Neural cell (in vitro differentiated cells): Measurements from ENCODE around the gene AQP2. TPM values are rescaled to one million over a fixed set of nuclear protein-coding genes. Genes with fewer than 3 reads are reported as not detected.

Experiments used
- H2AFZ ChIP-seq: fragments of 200-600, 300-800 bp; sonication (generic), shearing (Covaris generic); 2 replicates; pipeline ENCODE4 v1.6.0; 2014; ENCODE audit warnings: low read depth, mild to moderate bottlenecking, antibody characterized with exemption, low read length, moderate library complexity
- H3F3A ChIP-seq: fragments of 200-600 bp; shearing (Covaris generic); 2 replicates; pipeline ENCODE4 v1.6.1; 2016; ENCODE audit warnings: mild to moderate bottlenecking, moderate library complexity, mixed read lengths, antibody characterized with exemption, low read length; ENCODE audit not compliant: insufficient read depth, poor library complexity, severe bottlenecking
- H3K27ac ChIP-seq: fragments of 200-600, 300-800 bp; sonication (generic), shearing (Covaris generic); 2 replicates; pipeline ENCODE4 v1.5.1; 2014; ENCODE audit warnings: mild to moderate bottlenecking, low read length, moderate library complexity
- H3K27me3 ChIP-seq: fragments of 300-800, 200-600 bp; sonication (generic), shearing (Covaris generic); 2 replicates; pipeline ENCODE4 v1.6.0; 2014; ENCODE audit warnings: mild to moderate bottlenecking, low read depth, low read length, moderate library complexity; ENCODE audit not compliant: insufficient read depth
- H3K36me3 ChIP-seq: fragments of 300-800, 200-600 bp; sonication (generic), shearing (Covaris generic); 2 replicates; pipeline ENCODE4 v1.5.1; 2014; ENCODE audit warnings: mild to moderate bottlenecking, antibody characterized with exemption, low read length, moderate library complexity; ENCODE audit not compliant: insufficient read depth
- H3K4me2 ChIP-seq: fragments of 300-800, 200-600 bp; sonication (generic), shearing (Covaris generic); 2 replicates; pipeline ENCODE4 v1.6.0; 2014; ENCODE audit warnings: mild to moderate bottlenecking, low read length
- H3K4me3 ChIP-seq: fragments of 300-800, 200-600 bp; sonication (generic), shearing (Covaris generic); 2 replicates; pipeline ENCODE4 v1.5.1; 2014; ENCODE audit warnings: mild to moderate bottlenecking, low read length, moderate library complexity
- H3K79me2 ChIP-seq: fragments of 200-600 bp; shearing (Covaris generic); replicated peaks from 2 replicates; pipeline ENCODE4 v1.6.0; 2014; ENCODE audit warnings: mild to moderate bottlenecking, low read length, moderate library complexity; ENCODE audit not compliant: insufficient read depth
- H3K9ac ChIP-seq: fragments of 300-800, 200-600 bp; sonication (generic), shearing (Covaris generic); 2 replicates; pipeline ENCODE4 v1.6.1; 2016; ENCODE audit warnings: mild to moderate bottlenecking, low read length, mixed read lengths
- H3K9me2 ChIP-seq: fragments of 200-600 bp; shearing (Covaris generic); 2 replicates; pipeline ENCODE4 v1.6.1; 2016; ENCODE audit warnings: mild to moderate bottlenecking, low read length, mixed read lengths; ENCODE audit not compliant: insufficient read depth
- H3K9me3 ChIP-seq: fragments of 200-600, 300-800 bp; sonication (generic), shearing (Covaris generic); 2 replicates; pipeline ENCODE4 v1.6.1; 2016; ENCODE audit warnings: mild to moderate bottlenecking, mixed run types, low read length, moderate library complexity, mixed read lengths
- H4K20me1 ChIP-seq: fragments of 200-600 bp; shearing (Covaris generic); 2 replicates; pipeline ENCODE4 v1.6.1; 2016; ENCODE audit warnings: mild to moderate bottlenecking, mixed run types; ENCODE audit not compliant: insufficient read depth
- EP300 ChIP-seq: fragments of 450-650 bp; conservative IDR thresholded peaks from 2 replicates; pipeline ENCODE4 v1.6.1; 2014; ENCODE audit warnings: antibody characterized with exemption, mild to moderate bottlenecking, moderate library complexity; ENCODE audit not compliant: poor library complexity, severe bottlenecking
- EZH2 ChIP-seq: fragments of 200-600, 300-800 bp; shearing (Covaris generic), sonication (generic); IDR thresholded peaks from 2 replicates; pipeline ENCODE4 v1.6.1; 2014; ENCODE audit warnings: antibody characterized with exemption, low read length, borderline replicate concordance, mild to moderate bottlenecking; ENCODE audit not compliant: insufficient read depth, poor library complexity, severe bottlenecking
- MXI1 ChIP-seq: fragments of 450-650 bp; conservative IDR thresholded peaks from 2 replicates; pipeline ENCODE4 v1.6.1; 2014; ENCODE audit warnings: antibody characterized with exemption, mild to moderate bottlenecking; ENCODE audit not compliant: poor library complexity, severe bottlenecking
- POLR2AphosphoS5 ChIP-seq: IDR thresholded peaks from 2 replicates; pipeline ENCODE4 v1.6.1; 2012
- RAD21 ChIP-seq: fragments of 450-650 bp; conservative IDR thresholded peaks from 2 replicates; pipeline ENCODE4 v1.6.1; 2014; ENCODE audit warnings: antibody characterized with exemption, mild to moderate bottlenecking, moderate library complexity
- REST ChIP-seq: IDR thresholded peaks from 2 replicates; pipeline ENCODE4 v1.6.1; 2012; ENCODE audit warnings: borderline replicate concordance
- SMC3 ChIP-seq: fragments of 450-650 bp; conservative IDR thresholded peaks from 2 replicates; pipeline ENCODE4 v1.6.1; 2014; ENCODE audit warnings: antibody characterized with exemption, mild to moderate bottlenecking, moderate library complexity; ENCODE audit not compliant: poor library complexity
- TAF1 ChIP-seq: IDR thresholded peaks from 2 replicates; pipeline ENCODE4 v1.6.1; 2012; ENCODE audit warnings: low read depth
- polyA plus RNA-seq: library from polyadenylated mRNA; depleted of rRNA; stranded (reverse); fragments of >200 nt; gene quantifications from 2 replicates; pipeline ENCODE4 v1.2.3, GENCODE V29; 2014
- TF ChIP-seq, protein P1 (sequence below): fragments of 450-650 bp; IDR thresholded peaks from 2 replicates; pipeline ENCODE4 v1.5.1; 2014; ENCODE audit warnings: antibody characterized with exemption, mild to moderate bottlenecking, moderate library complexity; ENCODE audit not compliant: poor library complexity, severe bottlenecking

AQP2 gene
- polyA plus RNA-seq, 1 donor from 2014 or later, result not detected

DNA sequence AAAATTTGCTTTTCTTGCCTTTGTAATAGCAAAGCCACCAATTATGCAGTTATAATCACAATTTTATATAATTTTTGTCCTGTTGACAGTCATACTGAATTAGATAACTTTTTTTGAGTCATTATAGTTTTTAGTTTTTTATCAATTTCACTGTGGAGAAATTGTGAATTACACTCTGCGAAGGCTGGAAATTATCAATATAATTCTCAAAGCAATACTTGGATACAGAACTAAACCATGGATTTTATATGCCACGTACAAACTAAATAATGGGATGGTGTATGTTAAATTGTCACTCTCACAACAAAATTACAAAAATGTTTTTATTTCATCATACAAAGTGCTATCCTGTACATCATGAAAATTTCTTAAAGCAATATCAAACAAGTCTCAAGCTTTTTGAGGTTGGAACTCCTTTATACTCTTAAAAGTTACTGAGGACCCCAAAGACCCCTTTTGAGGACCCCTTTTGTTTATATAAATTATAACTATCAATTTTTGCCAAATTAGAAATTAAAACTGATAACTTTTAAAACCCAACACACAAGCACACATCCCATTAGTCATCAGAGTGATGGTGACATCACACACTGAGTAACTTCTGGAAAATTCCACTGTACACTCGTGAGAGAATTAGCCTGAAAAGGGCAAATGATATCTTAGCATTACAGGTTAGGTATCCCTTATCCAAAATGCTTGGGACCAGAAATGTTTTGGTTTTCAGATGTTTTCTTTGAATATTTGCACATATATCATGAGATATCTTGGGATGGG lies 19.8 kb upstream of the AQP2 start:
- H3K9ac ChIP-seq, result no peak overlapping the region
- H3K36me3 ChIP-seq, result no peaks in the 10 kb centered on the region
- H3F3A ChIP-seq, result no peaks in the 10 kb centered on the region
- no peaks in the 10 kb centered on the region for H3K27me3 ChIP-seq
- H3K79me2 ChIP-seq, result no peaks in the 10 kb centered on the region
- H3K4me3 ChIP-seq, result no peak overlapping the region
- H3K9me2 ChIP-seq, result no peaks in the 10 kb centered on the region
- no peak overlapping the region for H3K4me2 ChIP-seq
- H3K9me3 ChIP-seq, result no peaks in the 10 kb centered on the region
- H4K20me1 ChIP-seq, result no peaks in the 10 kb centered on the region
- H2AFZ ChIP-seq, result no peak overlapping the region
- H3K27ac ChIP-seq, result no peak overlapping the region
- TF ChIP-seq MXI1 (no peak), REST (no peak), POLR2AphosphoS5 (no peak), EP300 (no peak), SMC3 (no peak), TAF1 (no peak), RAD21 (no peak), EZH2 (no peak)
- TF ChIP-seq, protein P1, sequence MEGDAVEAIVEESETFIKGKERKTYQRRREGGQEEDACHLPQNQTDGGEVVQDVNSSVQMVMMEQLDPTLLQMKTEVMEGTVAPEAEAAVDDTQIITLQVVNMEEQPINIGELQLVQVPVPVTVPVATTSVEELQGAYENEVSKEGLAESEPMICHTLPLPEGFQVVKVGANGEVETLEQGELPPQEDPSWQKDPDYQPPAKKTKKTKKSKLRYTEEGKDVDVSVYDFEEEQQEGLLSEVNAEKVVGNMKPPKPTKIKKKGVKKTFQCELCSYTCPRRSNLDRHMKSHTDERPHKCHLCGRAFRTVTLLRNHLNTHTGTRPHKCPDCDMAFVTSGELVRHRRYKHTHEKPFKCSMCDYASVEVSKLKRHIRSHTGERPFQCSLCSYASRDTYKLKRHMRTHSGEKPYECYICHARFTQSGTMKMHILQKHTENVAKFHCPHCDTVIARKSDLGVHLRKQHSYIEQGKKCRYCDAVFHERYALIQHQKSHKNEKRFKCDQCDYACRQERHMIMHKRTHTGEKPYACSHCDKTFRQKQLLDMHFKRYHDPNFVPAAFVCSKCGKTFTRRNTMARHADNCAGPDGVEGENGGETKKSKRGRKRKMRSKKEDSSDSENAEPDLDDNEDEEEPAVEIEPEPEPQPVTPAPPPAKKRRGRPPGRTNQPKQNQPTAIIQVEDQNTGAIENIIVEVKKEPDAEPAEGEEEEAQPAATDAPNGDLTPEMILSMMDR, result no peak

DNA sequence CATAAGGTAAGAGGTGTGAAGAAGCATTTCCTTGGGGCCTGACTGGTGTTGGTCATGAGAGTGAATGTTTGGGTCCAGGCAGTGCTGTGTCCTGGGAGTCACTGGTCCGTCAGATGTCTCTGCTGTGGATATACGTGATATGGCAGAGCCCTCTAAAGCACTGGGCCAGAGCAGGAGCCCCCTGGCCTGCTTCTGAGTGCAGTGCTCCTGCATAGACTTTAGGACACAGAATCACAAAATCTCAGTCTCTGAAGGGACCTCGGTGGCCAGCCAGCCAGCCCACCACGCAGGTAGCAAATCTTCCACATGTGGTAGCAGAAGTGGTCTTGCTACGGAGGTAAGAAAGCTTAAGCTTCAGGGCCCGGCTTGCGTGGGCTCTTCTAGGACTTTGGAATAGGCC lies 18.5 kb upstream of the AQP2 start:
- H3F3A ChIP-seq, result no peaks in the 10 kb centered on the region
- no peak for TF ChIP-seq SMC3
- TF ChIP-seq TAF1, result no peak
- TF ChIP-seq MXI1, result no peak
- TF ChIP-seq, protein P1, result no peak
- no peak for TF ChIP-seq REST
- no peak for TF ChIP-seq EP300
- TF ChIP-seq RAD21, result no peak
- TF ChIP-seq POLR2AphosphoS5, result no peak
- TF ChIP-seq EZH2, result no peak
- no peaks in the 10 kb centered on the region for H3K9me2 ChIP-seq
- no peak overlapping the region for H3K9ac ChIP-seq
- no peaks in the 10 kb centered on the region for H3K79me2 ChIP-seq
- no peaks in the 10 kb centered on the region for H3K36me3 ChIP-seq
- H3K27me3 ChIP-seq, result no peaks in the 10 kb centered on the region
- H4K20me1 ChIP-seq, result no peaks in the 10 kb centered on the region
- no peak overlapping the region for H3K4me2 ChIP-seq
- H3K9me3 ChIP-seq, result no peaks in the 10 kb centered on the region
- no peak overlapping the region for H2AFZ ChIP-seq
- no peak overlapping the region for H3K27ac ChIP-seq
- no peak overlapping the region for H3K4me3 ChIP-seq
